Measurements from ENCODE around the gene DDB1. TPM values are rescaled to one million over a fixed set of nuclear protein-coding genes. Genes with fewer than 3 reads are reported as not detected.

DDB1 gene
- polyA plus RNA-seq, 1 of the 3 experiments (the other 2 are of a cell fraction): 170 TPM

GRCh38 chr11:61349916-61350315 lies 17.0 kb upstream of the DDB1 start:
- no peaks in the 10 kb centered on the region for H3K9me3 ChIP-seq
- TF ChIP-seq MAX (IDR thresholded peaks at IDR 0.05; ENCODE audit: low read depth) (no peak), USF2 (IDR thresholded peaks at IDR 0.05; ENCODE audit: borderline replicate concordance, low read depth, low read length) (no peak), EP300 (IDR thresholded peaks at IDR 0.05; ENCODE audit: borderline replicate concordance in 1 of 2, low read depth in 1 of 2, low read length in 1 of 2) (no peak), GABPA (IDR thresholded peaks at IDR 0.05; ENCODE audit: low read depth) (no peak), CHD2 (IDR thresholded peaks at IDR 0.05; ENCODE audit: low read length, partially characterized antibody) (no peak), POLR2AphosphoS5 (IDR thresholded peaks at IDR 0.05; ENCODE audit: low read depth, low read length) (no peak), MEF2A (IDR thresholded peaks at IDR 0.05; ENCODE audit: borderline replicate concordance, low read depth) (no peak), EZH2phosphoT487 (IDR thresholded peaks at IDR 0.05; ENCODE audit: borderline replicate concordance, low read depth) (no peak), TAF1 (IDR thresholded peaks at IDR 0.05; ENCODE audit: borderline replicate concordance, low read depth, low read length) (no peak), SIN3A (IDR thresholded peaks at IDR 0.05; ENCODE audit: borderline replicate concordance, low read depth, low read length) (no peak), RFX5 (IDR thresholded peaks at IDR 0.05; ENCODE audit: low read length) (no peak), RCOR1 (IDR thresholded peaks at IDR 0.05; ENCODE audit: low read length) (no peak), ZBTB33 (IDR thresholded peaks at IDR 0.05; ENCODE audit: borderline replicate concordance, low read depth) (no peak)
- H3K79me2 ChIP-seq (ENCODE audit: insufficient read depth): no peaks in the 10 kb centered on the region
- no peaks in the 10 kb centered on the region for H3F3A ChIP-seq (replicated peaks; ENCODE audit: insufficient read depth)
- peaks cover 0 to 43% of the 10 kb centered on the region in 2 experiments for H3K36me3 ChIP-seq (replicated peaks in 1 of 2; ENCODE audit: control insufficient read depth in 1 of 2, insufficient read depth in 2 of 2, low read length in 1 of 2)
- CTCF ChIA-PET: interaction anchor here (1.5 to 2.8 kb wide), 2 partner anchors 14 to 86 kb away, joined by 4 to 20 read pairs; no protein-coding TSS in a partner anchor
- no peaks in the 10 kb centered on the region for H3K9me2 ChIP-seq
- H3K9ac ChIP-seq: no peak overlapping the region
- no peak overlapping the region; a peak in 1 of 4 replicates for H3K27ac ChIP-seq (ENCODE audit: low read depth in 2 of 2, low read length in 1 of 2)
- H3K4me2 ChIP-seq: no peak overlapping the region
- no peak for DNase-seq
- H2AFZ ChIP-seq (ENCODE audit: low read depth): no peak overlapping the region
- H3K27me3 ChIP-seq (ENCODE audit: insufficient read depth): no peaks in the 10 kb centered on the region
- no peaks in the 10 kb centered on the region for H4K20me1 ChIP-seq (ENCODE audit: insufficient read depth)
- WGBS (ENCODE audit: low lambda C conversion rate): 98% methylated on average over 6 of the region's 10 CpGs
- POLR2A ChIA-PET: no interaction called here
- H3K4me3 ChIP-seq (ENCODE audit: low read depth in 2 of 2, low read length in 1 of 2): no peak overlapping the region
- H3K4me1 ChIP-seq (ENCODE audit: control insufficient read depth in 1 of 2, insufficient read depth in 2 of 2, low read depth in 1 of 2, low read length in 1 of 2): peaks cover 0 to 23% of the 10 kb centered on the region in 2 experiments; a peak in 1 of 4 replicates

GRCh38 chr11:61349189-61349751 lies 16.4 kb upstream of the DDB1 start:
- Histone ChIP-seq H3K9me2 (no peaks in the 10 kb centered on the region), H3K79me2 (ENCODE audit: insufficient read depth) (no peaks in the 10 kb centered on the region), H3K4me1 (ENCODE audit: control insufficient read depth in 1 of 2, insufficient read depth in 2 of 2, low read depth in 1 of 2, low read length in 1 of 2) (peaks cover 0 to 29% of the 10 kb centered on the region in 2 experiments; a peak in 1 of 4 replicates), H3K4me3 (ENCODE audit: low read depth in 2 of 2, low read length in 1 of 2) (no peak overlapping the region), H3K27me3 (ENCODE audit: insufficient read depth) (no peaks in the 10 kb centered on the region), H3K9me3 (no peaks in the 10 kb centered on the region), H3F3A (replicated peaks; ENCODE audit: insufficient read depth) (no peaks in the 10 kb centered on the region), H2AFZ (ENCODE audit: low read depth) (no peak overlapping the region), H4K20me1 (ENCODE audit: insufficient read depth) (no peaks in the 10 kb centered on the region), H3K27ac (ENCODE audit: low read depth in 2 of 2, low read length in 1 of 2) (peak overlapping the region in 1 of 2 experiments; percentile 13; a peak in 1 of 4 replicates), H3K9ac (no peak overlapping the region), H3K4me2 (no peak overlapping the region), H3K36me3 (replicated peaks in 1 of 2; ENCODE audit: control insufficient read depth in 1 of 2, insufficient read depth in 2 of 2, low read length in 1 of 2) (peaks cover 0 to 43% of the 10 kb centered on the region in 2 experiments)
- ChIA-PET CTCF (interaction anchor here (1.5 to 2.8 kb wide), 3 partner anchors 13 to 86 kb away, joined by 4 to 20 read pairs (median 8); no protein-coding TSS in a partner anchor), POLR2A (interaction anchor here (1.7 to 2.6 kb wide), 2 partner anchors 13 kb away, joined by 4 to 16 read pairs; partner anchors contain the start of genes CYB561A3 and TMEM138)
- 98% methylated on average over 7 of the region's 12 CpGs for WGBS (ENCODE audit: low lambda C conversion rate)
- no peak for DNase-seq
- no peak for TF ChIP-seq JUND (IDR thresholded peaks at IDR 0.05)
- TF ChIP-seq CTCF (IDR thresholded peaks at IDR 0.05): no peak

Data from SK-N-SH (cell line).